Activated naive CD8-positive, alpha-beta T cell treated with anti-CD3 and anti-CD28 coated beads, Interleukin-2, amount 10 ng/mL, durations not matched to agents 7 days and 5 days (primary cell): Measurements from ENCODE around the gene MAP1S. TPM values are rescaled to one million over a fixed set of nuclear protein-coding genes. Genes with fewer than 3 reads are reported as not detected.

ENCODE experiments used
- ATAC-seq: fragments of 150-1000 bp; cut with Tn5 transposase; one replicate; pipeline ENCODE4 v1.10.0; 2021; ENCODE audit warnings: low read depth, moderate library complexity
- POLR2A ChIA-PET: fragments of 350-600 bp; sonication (Branson Sonifier 250); formaldehyde crosslinking; loops from one replicate; lab custom pipeline; 2021; ENCODE audit warnings: antibody characterized with exemption; lab: Charles Lee
- DNase-seq: peaks from one replicate; pipeline ENCODE4 v3.0.0; 2021
- H3K27ac Mint-ChIP-seq: one replicate; pipeline ENCODE4 v1.8.0; 2022; ENCODE audit warnings: mild to moderate bottlenecking, mixed read lengths
- H3K27me3 Mint-ChIP-seq: one replicate; pipeline ENCODE4 v1.8.0; 2022; ENCODE audit warnings: mild to moderate bottlenecking, moderate library complexity, mixed read lengths
- H3K36me3 Mint-ChIP-seq: one replicate; pipeline ENCODE4 v1.8.0; 2021; ENCODE audit warnings: mild to moderate bottlenecking, mixed read lengths
- H3K4me1 Mint-ChIP-seq: one replicate; pipeline ENCODE4 v1.8.0; 2021; ENCODE audit warnings: mixed read lengths
- H3K4me3 Mint-ChIP-seq: one replicate; pipeline ENCODE4 v1.8.0; 2022; ENCODE audit warnings: mild to moderate bottlenecking, moderate library complexity, mixed read lengths
- H3K9me3 Mint-ChIP-seq: one replicate; pipeline ENCODE4 v1.8.0; 2021; ENCODE audit warnings: mixed read lengths
- total RNA-seq, 2 experiments: library from RNA; stranded (reverse); gene quantifications; one replicate each; pipeline ENCODE4 v1.2.3, GENCODE V29; 2021

Gene MAP1S
- total RNA-seq, 2 experiments from 2014 or later = 71.2 to 78.4 TPM

- H3K36me3 Mint-ChIP-seq = peaks cover 23% of the 10 kb centered on the region
- DNase-seq = no peak
- no peaks in the 10 kb centered on the region for H3K27me3 Mint-ChIP-seq
- no peak overlapping the region for H3K4me3 Mint-ChIP-seq
- ATAC-seq = no peak
- H3K9me3 Mint-ChIP-seq = no peaks in the 10 kb centered on the region
- POLR2A ChIA-PET = no interaction called here
- no peak overlapping the region for H3K27ac Mint-ChIP-seq
- H3K4me1 Mint-ChIP-seq = peaks cover 11% of the 10 kb centered on the region
Observed at GRCh38 chr19:17733127-17733526, 13.8 kb downstream of the MAP1S start.

GRCh38 chr19:17734146-17734545, 14.9 kb downstream of the MAP1S start:
- Mint-ChIP-seq H3K27ac (no peak overlapping the region), H3K9me3 (no peaks in the 10 kb centered on the region), H3K27me3 (no peaks in the 10 kb centered on the region), H3K4me1 (peaks cover 14% of the 10 kb centered on the region), H3K4me3 (no peak overlapping the region), H3K36me3 (peaks cover 23% of the 10 kb centered on the region)
- DNase-seq = no peak
- POLR2A ChIA-PET = no interaction called here
- no peak for ATAC-seq

- Mint-ChIP-seq H3K4me1 (peaks cover 13% of the 10 kb centered on the region), H3K9me3 (no peaks in the 10 kb centered on the region), H3K4me3 (no peak overlapping the region), H3K27ac (no peak overlapping the region), H3K27me3 (no peaks in the 10 kb centered on the region), H3K36me3 (peaks cover 18% of the 10 kb centered on the region)
- no peak for DNase-seq
- POLR2A ChIA-PET = no interaction called here
- no peak for ATAC-seq
Observed at GRCh38 chr19:17735410-17735809, 16.1 kb downstream of the MAP1S start.

GRCh38 chr19:17737690-17738153, 18.4 kb downstream of the MAP1S start:
- DNase-seq (no peak), ATAC-seq (no peak)
- peaks cover 4% of the 10 kb centered on the region for H3K4me1 Mint-ChIP-seq
- H3K27me3 Mint-ChIP-seq = no peaks in the 10 kb centered on the region
- no peak overlapping the region for H3K27ac Mint-ChIP-seq
- POLR2A ChIA-PET = interaction anchor here (1.2 kb wide), 1 partner anchor 17 kb away, joined by 3 read pairs; no protein-coding TSS in a partner anchor
- peaks cover 3% of the 10 kb centered on the region for H3K36me3 Mint-ChIP-seq
- H3K4me3 Mint-ChIP-seq = no peak overlapping the region
- no peaks in the 10 kb centered on the region for H3K9me3 Mint-ChIP-seq

- POLR2A ChIA-PET = no interaction called here
- Mint-ChIP-seq H3K36me3 (peaks cover 3% of the 10 kb centered on the region), H3K4me1 (peaks cover 4% of the 10 kb centered on the region)
Observed at GRCh38 chr19:17739121-17739875, 20.0 kb downstream of the MAP1S start.

GRCh38 chr19:17741456-17741855, 22.2 kb downstream of the MAP1S start:
- Mint-ChIP-seq H3K36me3 (peaks cover 2% of the 10 kb centered on the region), H3K27me3 (no peaks in the 10 kb centered on the region), H3K4me1 (peaks cover 6% of the 10 kb centered on the region), H3K9me3 (no peaks in the 10 kb centered on the region), H3K27ac (no peak overlapping the region), H3K4me3 (no peak overlapping the region)
- ATAC-seq = no peak
- DNase-seq = no peak
- POLR2A ChIA-PET = interaction anchor here (1.4 kb wide), 1 partner anchor 10 kb away, joined by 3 read pairs; the partner anchor contains the start of gene FCHO1

More at GRCh38 chr19:17739121-17739875, 20.0 kb downstream of the MAP1S start:
- DNase-seq = no peak
- Mint-ChIP-seq H3K9me3 (no peaks in the 10 kb centered on the region), H3K27ac (no peak overlapping the region), H3K4me3 (no peak overlapping the region), H3K27me3 (no peaks in the 10 kb centered on the region)
- ATAC-seq = no peak

- no peaks in the 10 kb centered on the region for H3K27me3 Mint-ChIP-seq
- DNase-seq = no peak
- H3K27ac Mint-ChIP-seq = no peak overlapping the region
- peaks cover 13% of the 10 kb centered on the region for H3K4me1 Mint-ChIP-seq
- no peak for ATAC-seq
- no peak overlapping the region for H3K4me3 Mint-ChIP-seq
- no peaks in the 10 kb centered on the region for H3K9me3 Mint-ChIP-seq
- H3K36me3 Mint-ChIP-seq = no peaks in the 10 kb centered on the region
- POLR2A ChIA-PET = interaction anchor here (0.9 to 2.7 kb wide), 2 partner anchors 24 to 115 kb away, joined by 3 to 8 read pairs; partner anchors contain the start of genes MAP1S and RPL18A
Observed at GRCh38 chr19:17743874-17744580, 24.7 kb downstream of the MAP1S start.

- H3K4me3 Mint-ChIP-seq = peak overlapping the region; percentile 80
- no peaks in the 10 kb centered on the region for H3K9me3 Mint-ChIP-seq
- POLR2A ChIA-PET = interaction anchor here (0.5 to 1.5 kb wide), 4 partner anchors 14 to 1253 kb away, joined by 3 to 5 read pairs (median 4); partner anchors contain the start of gene MAP1S
- DNase-seq (peak; percentile 99), ATAC-seq (peak; percentile 90)
- no peaks in the 10 kb centered on the region for H3K27me3 Mint-ChIP-seq
- peak overlapping the region; percentile 79 for H3K27ac Mint-ChIP-seq
- no peaks in the 10 kb centered on the region for H3K36me3 Mint-ChIP-seq
- peaks cover 27% of the 10 kb centered on the region for H3K4me1 Mint-ChIP-seq
Observed at GRCh38 chr19:17747205-17748098, 28.2 kb downstream of the MAP1S start.

- Mint-ChIP-seq H3K27ac (peak overlapping the region; percentile 93), H3K9me3 (no peaks in the 10 kb centered on the region), H3K4me1 (peaks cover 30% of the 10 kb centered on the region), H3K27me3 (no peaks in the 10 kb centered on the region), H3K4me3 (peak overlapping the region; percentile 74), H3K36me3 (no peaks in the 10 kb centered on the region)
- POLR2A ChIA-PET = interaction anchor here (0.6 kb wide), 1 partner anchor 8 kb away, joined by 4 read pairs; no protein-coding TSS in a partner anchor
- ATAC-seq = no peak
- no peak for DNase-seq
Observed at GRCh38 chr19:17748884-17749638, 29.8 kb downstream of the MAP1S start.

GRCh38 chr19:17749912-17750317, 30.6 kb downstream of the MAP1S start:
- Mint-ChIP-seq H3K4me3 (peak overlapping the region; percentile 74), H3K4me1 (peaks cover 38% of the 10 kb centered on the region), H3K27ac (peak overlapping the region; percentile 93), H3K36me3 (peaks cover 5% of the 10 kb centered on the region), H3K27me3 (no peaks in the 10 kb centered on the region), H3K9me3 (no peaks in the 10 kb centered on the region)
- DNase-seq (no peak), ATAC-seq (no peak)
- POLR2A ChIA-PET = interaction anchor here (0.7 kb wide), 1 partner anchor 274 kb away, joined by 3 read pairs; no protein-coding TSS in a partner anchor

- Mint-ChIP-seq H3K9me3 (no peaks in the 10 kb centered on the region), H3K27me3 (no peaks in the 10 kb centered on the region), H3K27ac (peak within 1 kb of the TSS; percentile 93), H3K36me3 (peaks cover 10% of the 10 kb centered on the region), H3K4me1 (peaks cover 48% of the 10 kb centered on the region), H3K4me3 (peak within 1 kb of the TSS; percentile 94)
- POLR2A ChIA-PET = interaction anchor here (0.6 to 1.4 kb wide), 13 partner anchors 10 to 1164 kb away, joined by 3 to 10 read pairs (median 4); partner anchors contain the start of genes CCDC124, DDA1, JAK3 and MAP1S
- peak; percentile 69 for ATAC-seq
- peak; percentile 85 for DNase-seq
Observed at GRCh38 chr19:17751103-17751911, 32.0 kb downstream of the MAP1S start, which contains the start of gene FCHO1. Gene FCHO1, plus strand, starts transcription at chr19:17751477. Its CDS starts 3,688 bp downstream, at chr19:17755165.
